Thymus (tissue), 11 donors: ENCODE measurements around the gene DMAC2. TPM values are rescaled to one million over a fixed set of nuclear protein-coding genes. Genes with fewer than 3 reads are reported as not detected.
"Not testable (repeated sequence)": the region's sequence is repeated elsewhere in the genome, so short reads cannot be mapped to it uniquely, and the experiment has no call there.

Experiments
- DNase-seq, 9 donors: peaks; one replicate each; pipeline ENCODE4 v3.0.0-alpha.2; 2013; ENCODE audit warnings: low spot score in 9 of 9, low read depth in 6 of 9, missing footprints in 1 of 9
- H3K27ac ChIP-seq, 2 donors: one replicate each; pipeline ENCODE4 v1.5.1; 2013; ENCODE audit warnings: control low read depth in 1 of 2, low read depth in 1 of 2, low read length in 1 of 2, mild to moderate bottlenecking in 1 of 2, moderate library complexity in 1 of 2
- H3K27me3 ChIP-seq, 2 donors: one replicate each; pipeline ENCODE4 v1.5.1; 2013; ENCODE audit warnings: low read length in 1 of 2; ENCODE audit not compliant: control insufficient read depth in 2 of 2, insufficient read depth in 1 of 2
- H3K36me3 ChIP-seq, 2 donors: one replicate each; pipeline ENCODE4 v1.5.1; 2013; ENCODE audit warnings: low read length in 1 of 2, mild to moderate bottlenecking in 1 of 2, moderate library complexity in 1 of 2; ENCODE audit not compliant: control insufficient read depth in 2 of 2, insufficient read depth in 2 of 2
- H3K4me1 ChIP-seq, 2 donors: one replicate each; pipeline ENCODE4 v1.5.1; 2013; ENCODE audit warnings: low read length in 2 of 2; ENCODE audit not compliant: control insufficient read depth in 2 of 2, insufficient read depth in 2 of 2
- H3K4me3 ChIP-seq, 2 donors: one replicate each; pipeline ENCODE4 v1.5.1; 2013; ENCODE audit warnings: low read length in 2 of 2, control low read depth in 1 of 2, mild to moderate bottlenecking in 1 of 2
- H3K9me3 ChIP-seq, 2 donors: one replicate each; pipeline ENCODE4 v1.5.1; 2013; ENCODE audit warnings: low read length in 1 of 2, mild to moderate bottlenecking in 1 of 2; ENCODE audit not compliant: control insufficient read depth in 2 of 2, insufficient read depth in 1 of 2
- WGBS: extraction: QIAGEN DNeasy Blood & Tissue Kit; methylation state at CpG from one replicate; pipeline ENCODE4 v1.1.7; 2013; 5-methylcytosine and 5-hydroxymethylcytosine counted together
- polyA plus RNA-seq: library from polyadenylated mRNA; stranded (reverse); fragments of 200-250 nt; gene quantifications from one replicate; pipeline ENCODE4 v1.2.3, GENCODE V29; 2013
- total RNA-seq: library from RNA; stranded (reverse); fragments of 120-200 nt; gene quantifications from one replicate; pipeline ENCODE4 v1.2.4, GENCODE V29; 2013
- donor health status: healthy.

Gene DMAC2
- total and polyA plus RNA-seq, 2 donors, result 28.2 to 29.3 TPM

GRCh38 chr19:41435936-41436673 lies 3.6 kb downstream of the DMAC2 start:
- Histone ChIP-seq H3K27me3 (no peaks in the 10 kb centered on the region), H3K36me3 (peaks cover 22 to 38% of the 10 kb centered on the region in 2 donors), H3K4me3 (no peak overlapping the region), H3K27ac (no peak overlapping the region), H3K4me1 (peaks cover 4 to 13% of the 10 kb centered on the region in 2 donors), H3K9me3 (no peaks in the 10 kb centered on the region)
- WGBS, result 98% methylated on average over 19 of the region's 19 CpGs
- no peak for DNase-seq

DNA sequence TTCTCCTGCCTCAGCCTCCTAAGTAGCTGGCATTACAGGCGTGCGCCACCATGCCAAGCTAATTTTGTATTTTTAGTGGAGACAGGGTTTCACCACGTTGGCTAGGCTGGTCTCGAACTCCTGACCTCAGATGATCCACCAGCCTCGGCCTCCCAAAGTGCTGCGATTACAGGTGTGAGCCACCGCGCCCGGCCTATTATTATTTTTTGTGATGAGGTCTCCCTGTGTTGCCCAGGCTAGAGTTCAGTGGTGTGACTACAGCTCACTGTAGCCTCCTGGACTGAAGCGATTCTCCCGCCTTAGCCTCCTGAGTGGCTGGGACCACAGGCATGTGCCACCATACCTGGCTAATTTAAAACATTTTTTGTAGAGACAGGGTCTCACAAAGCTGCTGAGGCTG lies 4.3 kb downstream of the DMAC2 start:
- not testable (repeated sequence) for H3K27ac ChIP-seq, H3K4me3 ChIP-seq, H3K27me3 ChIP-seq, DNase-seq, H3K9me3 ChIP-seq
- H3K4me1 ChIP-seq, result peaks cover 4 to 13% of the 10 kb centered on the region in 2 donors
- H3K36me3 ChIP-seq, result peaks cover 27 to 40% of the 10 kb centered on the region in 2 donors
- 98% methylated on average over 11 of the region's 11 CpGs for WGBS

DNA sequence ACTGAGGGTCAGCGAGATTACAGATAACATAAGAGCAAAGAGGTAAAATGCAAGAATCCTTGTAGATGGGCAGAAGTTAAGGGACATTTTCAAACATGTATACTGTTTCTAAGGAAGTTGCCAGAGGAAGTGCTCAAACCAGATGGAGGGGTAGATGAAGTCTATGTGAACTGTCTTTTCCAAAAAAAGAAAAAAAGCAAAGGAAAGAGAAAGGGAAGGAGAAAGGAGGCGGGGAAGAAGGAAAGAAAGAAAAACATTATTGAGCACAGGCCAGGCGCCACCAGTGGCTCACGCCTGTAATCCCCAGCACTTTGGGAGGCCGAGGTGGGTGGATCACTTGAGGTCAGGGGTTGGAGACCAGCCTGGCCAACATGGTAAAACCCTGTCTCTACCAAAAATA lies 5.3 kb downstream of the DMAC2 start:
- Histone ChIP-seq H3K4me1 (peaks cover 4 to 8% of the 10 kb centered on the region in 2 donors), H3K27me3 (no peaks in the 10 kb centered on the region), H3K9me3 (no peaks in the 10 kb centered on the region), H3K27ac (no peak overlapping the region), H3K4me3 (no peak overlapping the region), H3K36me3 (peaks cover 27 to 40% of the 10 kb centered on the region in 2 donors)
- no peak for DNase-seq
- WGBS, result 92% methylated on average over 5 of the region's 5 CpGs

DNA sequence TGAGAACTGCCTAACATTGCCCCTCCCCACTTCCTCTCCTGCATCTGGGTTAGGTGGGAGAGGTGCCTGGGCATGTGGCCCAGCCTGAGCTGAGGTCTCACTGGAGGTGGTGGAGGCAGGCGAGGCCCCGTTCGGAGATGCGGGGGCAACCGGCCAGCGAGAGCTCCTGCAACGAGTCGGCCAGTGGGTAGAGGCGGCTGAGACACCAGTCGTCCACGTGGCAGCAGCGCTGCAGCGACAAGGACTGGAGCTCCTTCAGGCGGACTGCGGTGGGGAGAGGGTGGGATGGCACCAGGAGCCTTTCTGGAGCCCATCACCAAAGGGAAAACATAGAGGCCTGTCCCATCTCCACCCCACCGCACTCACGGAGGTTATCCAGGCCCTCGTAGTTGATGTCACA lies 6.5 kb downstream of the DMAC2 start:
- WGBS, result 97% methylated on average over 18 of the region's 18 CpGs
- Histone ChIP-seq H3K9me3 (no peaks in the 10 kb centered on the region), H3K4me3 (no peak overlapping the region), H3K27ac (no peak overlapping the region), H3K36me3 (peaks cover 29 to 43% of the 10 kb centered on the region in 2 donors), H3K4me1 (peaks cover 7 to 10% of the 10 kb centered on the region in 2 donors), H3K27me3 (no peaks in the 10 kb centered on the region)
- DNase-seq, result no peak

GRCh38 chr19:41431426-41432386 lies 8.0 kb downstream of the DMAC2 start:
- no peak overlapping the region for H3K27ac ChIP-seq
- peaks cover 13 to 22% of the 10 kb centered on the region in 2 donors for H3K4me1 ChIP-seq
- WGBS, result 87% methylated on average over 23 of the region's 23 CpGs
- peak in 1 of 9 donors; percentile 19 for DNase-seq
- no peaks in the 10 kb centered on the region for H3K9me3 ChIP-seq
- H3K36me3 ChIP-seq, result peaks cover 29 to 39% of the 10 kb centered on the region in 2 donors
- no peaks in the 10 kb centered on the region for H3K27me3 ChIP-seq
- no peak overlapping the region for H3K4me3 ChIP-seq

GRCh38 chr19:41430922-41431321 lies 8.8 kb downstream of the DMAC2 start:
- H3K27ac ChIP-seq, result no peak overlapping the region
- no peaks in the 10 kb centered on the region for H3K27me3 ChIP-seq
- H3K4me3 ChIP-seq, result no peak overlapping the region
- DNase-seq, result no peak
- WGBS, result 96% methylated on average over 6 of the region's 6 CpGs
- H3K9me3 ChIP-seq, result no peaks in the 10 kb centered on the region
- H3K4me1 ChIP-seq, result peaks cover 13 to 22% of the 10 kb centered on the region in 2 donors
- H3K36me3 ChIP-seq, result peaks cover 29 to 40% of the 10 kb centered on the region in 2 donors

DNA sequence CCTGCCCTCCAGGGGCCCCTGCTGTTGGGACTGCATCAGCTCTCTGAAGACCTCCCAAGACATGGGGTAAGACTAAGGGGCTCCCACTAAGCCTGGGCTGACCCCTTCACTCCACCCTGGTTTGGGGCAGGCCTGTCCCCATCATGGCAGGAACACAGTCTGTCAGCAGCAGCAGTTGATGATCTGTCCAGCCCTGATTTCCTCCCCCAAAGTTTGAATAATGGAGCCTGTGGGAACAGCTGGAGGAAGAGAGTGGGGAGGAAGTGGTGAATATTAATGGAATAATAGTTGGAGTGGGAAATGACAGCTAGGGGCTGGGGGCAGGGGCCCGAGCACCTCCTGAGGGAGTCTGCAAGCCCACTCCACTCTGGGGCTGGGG lies 11.2 kb downstream of the DMAC2 start:
- no peaks in the 10 kb centered on the region for H3K9me3 ChIP-seq
- peak overlapping the region in 1 of 2 donors; percentile 26 for H3K4me3 ChIP-seq
- peaks cover 39 to 54% of the 10 kb centered on the region in 2 donors for H3K36me3 ChIP-seq
- H3K27me3 ChIP-seq, result no peaks in the 10 kb centered on the region
- DNase-seq, result no peak
- H3K27ac ChIP-seq, result no peak overlapping the region
- WGBS, result 50% methylated on average over 1 of the region's 1 CpG
- peaks cover 13 to 22% of the 10 kb centered on the region in 2 donors for H3K4me1 ChIP-seq

DNA sequence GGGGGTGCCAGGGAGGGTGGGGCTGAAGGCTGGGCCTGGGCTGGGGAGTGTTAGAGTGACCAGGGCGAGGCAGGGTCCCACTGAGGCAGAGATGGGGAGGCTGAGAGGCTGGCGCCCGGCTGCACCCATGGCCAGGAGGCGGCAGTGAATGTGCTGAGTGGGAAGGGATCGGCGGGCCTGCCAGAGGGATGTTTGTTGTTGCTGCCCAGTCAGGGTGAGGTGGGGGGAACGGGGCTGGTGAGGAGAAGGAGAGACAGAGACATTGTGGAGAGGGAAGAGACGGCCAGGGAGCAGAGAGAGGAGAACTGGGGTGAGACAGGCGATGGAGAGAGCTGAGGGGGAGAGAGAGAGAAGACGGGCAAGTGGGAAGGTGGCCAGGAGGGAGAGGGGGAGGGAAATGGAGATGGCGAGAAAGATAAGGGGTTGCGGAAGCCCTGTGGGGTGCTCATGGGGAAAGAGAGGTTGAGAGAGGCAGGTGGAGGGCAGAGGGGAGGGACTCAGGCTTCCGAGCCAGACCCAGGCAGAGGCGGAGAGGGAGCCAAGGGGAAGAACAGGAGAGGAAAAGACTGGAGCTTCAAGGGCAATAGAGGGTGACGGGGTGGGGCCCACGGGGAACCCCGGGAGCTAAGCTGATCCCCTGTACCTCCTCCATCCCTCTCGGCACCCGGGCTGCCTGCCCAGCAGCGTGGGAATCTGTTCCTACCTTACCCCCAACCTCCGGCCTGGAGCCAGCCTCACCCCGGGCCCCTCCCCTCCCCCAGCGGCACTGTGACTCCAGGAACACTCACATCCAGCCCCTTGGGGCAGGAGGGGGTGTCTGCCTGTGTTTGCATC lies 11.8 kb downstream of the DMAC2 start:
- no peaks in the 10 kb centered on the region for H3K27me3 ChIP-seq
- 2% methylated on average over 23 of the region's 23 CpGs for WGBS
- H3K4me1 ChIP-seq, result peaks cover 13 to 22% of the 10 kb centered on the region in 2 donors
- no peaks in the 10 kb centered on the region for H3K9me3 ChIP-seq
- peak in 3 of 9 donors; percentile 26 to 43 (median 33) for DNase-seq
- peaks cover 36 to 52% of the 10 kb centered on the region in 2 donors for H3K36me3 ChIP-seq
- peak overlapping the region; percentile 60 to 78 for H3K27ac ChIP-seq
- peak overlapping the region; percentile 26 to 32 for H3K4me3 ChIP-seq
